CD4-positive, alpha-beta T cell (primary cell): ENCODE measurements around the gene GDF7. TPM values are rescaled to one million over a fixed set of nuclear protein-coding genes. Genes with fewer than 3 reads are reported as not detected.

Experiments used
- ATAC-seq: fragments of 200-7000 bp; cut with Tn5 transposase; one replicate; pipeline ENCODE4 v1.10.0; 2022; ENCODE audit warnings: mild to moderate bottlenecking; ENCODE audit not compliant: poor library complexity
- CTCF ChIA-PET: fragments of 350-600 bp; sonication (Branson Sonifier 250); formaldehyde crosslinking; loops from one replicate; lab custom pipeline; 2021; ENCODE audit warnings: antibody characterized with exemption, inconsistent platforms; lab: Charles Lee
- POLR2A ChIA-PET: fragments of 350-600 bp; sonication (Branson Sonifier 250); formaldehyde crosslinking; loops from one replicate; lab custom pipeline; 2021; ENCODE audit warnings: antibody characterized with exemption, inconsistent platforms; lab: Charles Lee
- DNase-seq, 14 experiments: peaks; one replicate each; pipeline ENCODE4 v3.0.0-alpha.2; 2013 to 2020; ENCODE audit warnings: mixed read lengths in 2 of 14
- H3K27ac ChIP-seq, 2 donors: one replicate each; pipeline versions ENCODE4 v1.5.1 to v1.7.0; 2013; ENCODE audit warnings: low read length in 2 of 2, low read depth in 1 of 2, mild to moderate bottlenecking in 1 of 2
- H3K27me3 ChIP-seq, 2 experiments: 1 replicate in 1 of 2; 2 replicates in 1 of 2; pipeline versions ENCODE4 v1.6.1 to v1.7.0; 2013; ENCODE audit warnings: low read length in 2 of 2, control low read depth in 1 of 2, mild to moderate bottlenecking in 1 of 2, moderate library complexity in 1 of 2; ENCODE audit not compliant: insufficient read depth in 2 of 2, control insufficient read depth in 1 of 2
- H3K36me3 ChIP-seq: one replicate; pipeline ENCODE4 v1.6.1; 2013; ENCODE audit warnings: low read length, control low read depth; ENCODE audit not compliant: insufficient read depth
- H3K4me1 ChIP-seq: one replicate; pipeline ENCODE4 v1.6.1; 2013; ENCODE audit warnings: low read length, control low read depth; ENCODE audit not compliant: insufficient read depth
- H3K4me3 ChIP-seq: one replicate; pipeline ENCODE4 v1.5.1; 2013; ENCODE audit warnings: mild to moderate bottlenecking, low read length, moderate library complexity
- H3K9me3 ChIP-seq, 2 experiments: 1 replicate in 1 of 2; 2 replicates in 1 of 2; pipeline versions ENCODE4 v1.6.1 to v1.7.0; 2013; ENCODE audit warnings: low read length in 2 of 2, mild to moderate bottlenecking in 2 of 2, control low read depth in 1 of 2, moderate library complexity in 1 of 2; ENCODE audit not compliant: control insufficient read depth in 1 of 2, insufficient read depth in 1 of 2
- H3K27ac Mint-ChIP-seq: one replicate; pipeline ENCODE4 v1.8.0; 2020; ENCODE audit warnings: mixed read lengths
- H3K27me3 Mint-ChIP-seq: one replicate; pipeline ENCODE4 v1.8.0; 2021; ENCODE audit warnings: mixed read lengths
- H3K36me3 Mint-ChIP-seq: one replicate; pipeline ENCODE4 v1.8.0; 2021; ENCODE audit warnings: low read depth, mixed read lengths
- H3K4me1 Mint-ChIP-seq: one replicate; pipeline ENCODE4 v1.8.0; 2021; ENCODE audit warnings: low read depth, mixed read lengths
- H3K4me3 Mint-ChIP-seq: one replicate; pipeline ENCODE4 v1.8.0; 2020; ENCODE audit warnings: mild to moderate bottlenecking, mixed read lengths
- H3K9me3 Mint-ChIP-seq: one replicate; pipeline ENCODE4 v1.8.0; 2020; ENCODE audit warnings: mixed read lengths
- CTCF ChIP-seq: fragments of 200-600 bp; IDR thresholded peaks from one replicate; pipeline ENCODE4 v1.8.0; 2022; ENCODE audit warnings: antibody characterized with exemption, mild to moderate bottlenecking
- intact Hi-C, 2 experiments: fragments of 100-400 bp; cut with DNase I in 1 of 2; cut with micrococcal nuclease in 1 of 2; formaldehyde crosslinking; loops; one replicate each; pipeline versions ENCODE4 v1.15.1 to v1.9.0; 2023 to 2025; cut with DNase I, micrococcal nuclease
- total RNA-seq, 174 experiments: library from RNA in 2 of 174; stranded (reverse) in 2 of 174; gene quantifications; one replicate each; pipeline ENCODE4 v1.2.3 and lab custom pipeline; 2021 to 2026

The GDF7 gene
- total RNA-seq, 2 experiments from 2014 or later: 0.05 to 0.14 TPM

- intact Hi-C loops: no loop called here
- Histone ChIP-seq H3K27me3 (peaks cover 49 to 63% of the 10 kb centered on the region in 2 experiments), H3K4me1 (peaks cover 31% of the 10 kb centered on the region), H3K9me3 (peaks cover 0 to 27% of the 10 kb centered on the region in 2 experiments), H3K27ac (no peak overlapping the region), H3K4me3 (no peak overlapping the region), H3K36me3 (no peaks in the 10 kb centered on the region)
- Mint-ChIP-seq H3K4me3 (no peak overlapping the region), H3K4me1 (peaks cover 20% of the 10 kb centered on the region), H3K27ac (no peak overlapping the region), H3K9me3 (no peaks in the 10 kb centered on the region), H3K27me3 (peaks cover 61% of the 10 kb centered on the region), H3K36me3 (no peaks in the 10 kb centered on the region)
- CTCF ChIA-PET: interaction anchor here (0.7 kb wide), 1 partner anchor 20 kb away, joined by 3 read pairs; the partner anchor contains the start of gene HS1BP3
- POLR2A ChIA-PET: no interaction called here
- no peak for TF ChIP-seq CTCF
- DNase-seq (no peak), ATAC-seq (no peak)
Measured at GRCh38 chr2:20671036-20671735, 4.2 kb downstream of the GDF7 start.

- ATAC-seq (no peak), DNase-seq (no peak)
- Mint-ChIP-seq H3K4me1 (peaks cover 17% of the 10 kb centered on the region), H3K36me3 (no peaks in the 10 kb centered on the region), H3K9me3 (no peaks in the 10 kb centered on the region), H3K27ac (no peak overlapping the region), H3K4me3 (no peak overlapping the region), H3K27me3 (peaks cover 57% of the 10 kb centered on the region)
- peaks cover 0 to 24% of the 10 kb centered on the region in 2 experiments for H3K9me3 ChIP-seq
- no peak for TF ChIP-seq CTCF
- H3K27ac ChIP-seq: no peak overlapping the region
- H3K36me3 ChIP-seq: no peaks in the 10 kb centered on the region
- peaks cover 44 to 58% of the 10 kb centered on the region in 2 experiments for H3K27me3 ChIP-seq
- H3K4me1 ChIP-seq: peaks cover 26% of the 10 kb centered on the region
- CTCF ChIA-PET: no interaction called here
- POLR2A ChIA-PET: no interaction called here
- intact Hi-C loops: no loop called here
- no peak overlapping the region for H3K4me3 ChIP-seq
Measured at GRCh38 chr2:20671736-20672080, 4.8 kb downstream of the GDF7 start.

GRCh38 chr2:20672201-20672951, 5.4 kb downstream of the GDF7 start:
- ATAC-seq (no peak), DNase-seq (no peak)
- no peak overlapping the region for H3K4me3 Mint-ChIP-seq
- ChIA-PET POLR2A (no interaction called here), CTCF (no interaction called here)
- H3K27ac Mint-ChIP-seq: no peak overlapping the region
- H3K27ac ChIP-seq: no peak overlapping the region
- peaks cover 42 to 57% of the 10 kb centered on the region in 2 experiments for H3K27me3 ChIP-seq
- no peaks in the 10 kb centered on the region for H3K36me3 ChIP-seq
- no peak for TF ChIP-seq CTCF
- H3K9me3 Mint-ChIP-seq: no peaks in the 10 kb centered on the region
- H3K9me3 ChIP-seq: peaks cover 0 to 24% of the 10 kb centered on the region in 2 experiments
- no peaks in the 10 kb centered on the region for H3K36me3 Mint-ChIP-seq
- intact Hi-C loops: no loop called here
- H3K4me1 Mint-ChIP-seq: peaks cover 17% of the 10 kb centered on the region
- peaks cover 24% of the 10 kb centered on the region for H3K4me1 ChIP-seq
- H3K4me3 ChIP-seq: no peak overlapping the region
- peaks cover 57% of the 10 kb centered on the region for H3K27me3 Mint-ChIP-seq
